Stimulated activated CD4-positive, alpha-beta T cell treated with anti-CD3 and anti-CD28 coated beads, Interleukin-1b, Interleukin-23, amount 100 ng/mL, for 4 hours (primary cell): ENCODE measurements around the gene RNF13.

Experiments used
- DNase-seq, 2 donors: peaks; one replicate each; pipeline ENCODE4 v3.0.0-alpha.2; 2020; ENCODE audit warnings: low read depth in 2 of 2

Gene RNF13

DNA sequence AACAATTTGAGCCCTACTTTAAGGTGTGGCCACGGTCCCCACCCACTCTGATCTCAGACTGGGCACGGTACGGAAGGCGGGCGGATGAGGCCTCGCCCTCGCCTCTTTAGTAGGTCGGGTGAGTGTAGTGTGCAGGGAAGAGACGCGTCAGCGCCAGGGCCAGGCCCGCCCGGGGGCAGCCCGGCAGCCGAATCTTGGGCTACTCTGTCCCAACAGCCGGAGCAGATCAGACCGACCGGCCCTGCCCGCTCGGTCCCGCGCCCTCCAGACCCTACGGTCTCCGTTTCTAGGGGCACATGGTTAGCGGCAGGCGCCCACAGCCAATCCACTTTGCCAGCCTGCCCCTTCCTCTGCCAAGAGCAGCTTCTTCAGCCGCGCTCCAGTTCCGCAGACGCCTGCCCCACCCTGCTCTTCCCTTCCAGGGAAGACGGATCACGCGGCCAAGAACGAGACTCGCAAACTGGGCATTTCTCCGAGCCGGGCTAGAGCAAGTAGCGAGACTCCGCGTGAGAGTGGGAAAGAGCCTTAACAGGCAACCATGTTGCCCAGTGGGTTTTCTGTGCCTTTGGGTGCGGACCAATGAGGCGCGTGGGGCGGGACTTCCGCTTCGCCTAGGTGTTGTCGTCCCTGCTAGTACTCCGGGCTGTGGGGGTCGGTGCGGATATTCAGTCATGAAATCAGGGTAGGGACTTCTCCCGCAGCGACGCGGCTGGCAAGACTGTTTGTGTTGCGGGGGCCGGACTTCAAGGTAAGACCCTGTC lies at the start of gene RNF13:
Gene RNF13 (plus strand): TSS at position 610 of the 761 bp plus-strand sequence. CDS start 32,812 bp downstream, outside the sequence.
- DNase-seq: peak; percentile 86 to 88

- no peak for DNase-seq
These were observed 49.3 kb upstream of the RNF13 start for GRCh38 chr3:149763565-149764195.

GRCh38 chr3:149764302-149764701 lies 48.7 kb upstream of the RNF13 start:
- DNase-seq: no peak

DNA sequence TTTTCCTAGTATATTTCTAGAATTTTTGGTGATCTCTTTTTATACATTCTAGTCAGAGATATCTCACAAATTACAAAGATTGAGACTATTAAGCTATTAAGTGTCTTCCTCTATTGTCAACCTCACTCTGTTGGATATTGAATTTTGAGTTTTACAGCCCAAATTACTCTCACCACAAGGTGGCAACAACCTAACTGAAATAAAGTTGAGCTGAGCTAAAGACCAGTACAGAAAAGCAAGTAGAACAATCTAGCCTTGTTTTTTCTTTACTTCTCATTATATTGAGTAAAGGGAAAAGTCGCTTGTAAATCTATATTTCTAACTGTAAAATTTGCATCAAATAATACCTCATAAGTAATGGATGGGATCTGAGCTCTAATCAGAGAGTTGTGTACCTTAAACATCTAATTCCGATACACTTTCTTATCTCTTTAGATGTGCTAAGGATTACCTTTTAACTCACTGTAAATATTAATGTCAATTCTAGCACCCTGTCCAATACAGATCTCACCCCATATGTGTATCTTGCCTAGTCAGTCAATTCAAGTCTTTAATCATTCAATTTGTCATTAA lies 47.2 kb upstream of the RNF13 start:
- no peak for DNase-seq

DNA sequence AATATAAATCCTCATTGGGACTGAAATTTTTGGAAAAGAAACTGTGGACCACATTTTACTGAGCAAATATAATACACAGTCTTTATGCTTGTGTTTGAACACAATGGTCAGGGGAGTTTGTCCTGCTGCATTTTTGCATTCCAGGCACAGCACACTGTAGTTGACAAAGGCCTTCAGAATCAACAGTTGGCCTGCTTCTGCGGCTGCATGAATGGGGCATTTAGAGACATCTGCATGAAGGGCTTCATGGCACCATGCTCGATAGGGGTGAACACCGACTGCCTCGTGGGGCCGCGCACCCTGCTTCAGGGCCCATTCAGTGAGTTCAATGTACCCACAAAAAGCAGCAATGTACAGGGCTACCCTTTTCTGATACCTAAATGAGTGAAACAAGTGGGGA lies 45.3 kb upstream of the RNF13 start:
- DNase-seq: no peak

GRCh38 chr3:149768704-149769103 lies 44.3 kb upstream of the RNF13 start:
- DNase-seq: no peak

DNA sequence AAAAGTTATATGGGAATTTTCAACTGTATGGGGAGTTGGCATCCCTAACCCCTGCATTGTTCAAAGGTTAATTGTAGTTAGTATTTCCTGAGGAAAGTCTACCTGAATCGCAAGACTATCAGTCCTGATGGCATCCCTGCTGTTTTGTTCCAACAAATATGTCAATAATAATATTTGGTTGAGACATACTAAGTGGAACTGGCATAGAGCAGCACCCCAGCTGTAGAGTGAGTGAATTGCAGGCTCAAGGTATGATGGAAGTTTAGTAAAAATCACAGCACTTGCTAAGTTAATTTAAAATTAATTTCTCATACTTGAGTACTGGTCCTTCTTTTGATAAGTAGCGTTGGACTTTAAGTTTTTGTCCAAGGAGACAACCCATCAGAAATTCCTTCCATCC lies 42.8 kb upstream of the RNF13 start:
- no peak for DNase-seq

GRCh38 chr3:149771652-149772271 lies 41.3 kb upstream of the RNF13 start:
- peak; percentile 6 to 17 for DNase-seq

GRCh38 chr3:149772861-149773260 lies 40.2 kb upstream of the RNF13 start:
- DNase-seq: no peak

DNA sequence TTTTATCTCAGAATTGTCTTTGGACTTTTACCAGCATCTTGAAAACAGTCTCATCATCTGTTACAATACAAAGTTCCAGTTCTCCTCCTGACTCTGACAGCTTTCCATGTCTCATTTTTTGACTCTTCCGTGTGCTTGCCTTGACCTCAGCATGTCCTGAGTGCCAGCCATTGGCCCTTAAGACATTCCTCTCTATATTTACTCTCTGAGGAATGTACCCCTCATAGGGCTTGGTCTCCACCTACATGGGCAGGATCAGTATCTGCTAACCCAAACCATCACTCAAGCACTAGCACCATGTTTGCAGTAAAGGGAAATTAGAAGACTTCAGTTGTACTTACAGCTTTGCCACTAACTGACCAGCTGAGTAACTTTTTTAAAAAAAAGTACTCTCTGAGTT lies 36.8 kb upstream of the RNF13 start:
- no peak for DNase-seq

DNA sequence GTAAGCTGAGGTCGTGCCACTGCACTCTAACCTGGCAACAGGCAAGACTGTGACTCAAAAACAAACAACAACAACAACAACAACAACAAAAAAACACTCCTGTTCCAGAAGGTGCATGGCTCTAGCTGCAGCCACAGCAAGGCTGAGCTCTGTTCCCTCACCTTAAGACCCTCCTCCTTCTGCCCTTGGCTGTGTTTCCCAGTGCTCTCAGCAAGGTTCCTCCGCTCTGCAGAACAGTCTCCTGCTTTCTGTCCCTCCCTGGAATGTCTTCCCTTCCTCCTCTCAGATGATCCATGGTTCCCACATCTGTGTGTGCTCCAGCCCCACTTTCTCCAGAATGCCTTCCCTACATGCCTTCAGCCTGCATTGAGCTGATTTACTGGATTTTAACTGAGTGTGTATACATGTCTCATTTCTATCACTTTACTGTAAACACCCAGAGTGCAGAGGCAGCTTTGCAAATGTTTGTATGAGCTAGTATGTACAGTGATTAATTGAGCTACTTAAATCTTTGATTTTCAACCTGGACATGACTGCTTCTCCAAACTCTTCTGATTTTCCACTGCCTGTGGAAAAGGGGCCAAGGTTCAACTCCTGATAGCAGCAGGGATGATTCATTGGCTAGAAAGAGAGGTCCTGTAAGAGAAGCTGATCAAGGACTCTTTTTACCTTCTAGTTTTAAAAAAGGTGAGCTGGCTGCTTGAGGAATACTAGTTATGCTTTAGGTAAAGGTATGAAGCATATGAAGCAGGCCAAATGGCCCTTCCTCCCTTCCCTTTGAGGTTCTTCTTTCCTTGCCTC lies 35.4 kb upstream of the RNF13 start:
- DNase-seq: no peak

DNA sequence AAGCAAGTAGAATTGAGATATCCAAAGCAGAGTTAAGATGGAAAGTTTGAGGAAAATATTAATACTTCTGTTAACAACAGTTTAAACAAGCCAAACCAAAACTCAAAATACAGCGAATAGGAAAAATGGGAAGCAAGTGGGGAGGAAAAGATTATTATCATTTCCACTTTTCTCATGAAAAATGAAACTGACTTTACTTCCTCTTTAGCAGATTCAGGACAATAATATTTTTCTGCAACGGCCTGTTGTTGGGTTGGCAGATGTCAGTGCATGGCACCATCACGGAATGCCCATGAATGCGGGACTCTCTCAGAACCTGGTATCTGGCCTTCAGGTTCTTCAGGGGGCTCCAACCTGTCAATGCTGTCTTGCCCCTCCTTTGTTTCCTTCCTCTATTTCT lies 31.8 kb upstream of the RNF13 start:
- DNase-seq: no peak

- DNase-seq: no peak
These were observed 31.3 kb upstream of the RNF13 start for GRCh38 chr3:149781741-149782140.

DNA sequence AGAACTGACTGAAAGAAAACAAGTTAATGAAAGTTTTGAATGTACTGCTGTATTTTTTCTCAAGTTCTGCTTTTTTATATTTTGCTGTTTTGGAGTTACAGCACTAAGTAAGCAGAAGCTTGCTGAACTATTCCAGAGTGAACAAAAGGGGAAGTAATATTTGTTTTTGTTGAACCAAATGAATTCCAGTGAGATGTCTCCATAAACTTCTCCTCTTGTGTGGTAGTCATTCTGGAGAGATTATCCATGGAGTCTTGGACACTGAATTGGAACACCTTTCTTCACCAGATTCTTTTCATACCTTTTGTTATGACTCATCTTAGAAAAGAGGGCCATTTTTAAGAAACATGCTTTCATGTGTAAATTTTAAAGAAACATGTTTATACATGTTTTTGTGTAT lies 29.4 kb upstream of the RNF13 start:
- no peak for DNase-seq

GRCh38 chr3:149784064-149784704 lies 28.8 kb upstream of the RNF13 start:
- DNase-seq: no peak

- no peak for DNase-seq
These were observed 22.7 kb upstream of the RNF13 start for GRCh38 chr3:149790268-149790667.

DNA sequence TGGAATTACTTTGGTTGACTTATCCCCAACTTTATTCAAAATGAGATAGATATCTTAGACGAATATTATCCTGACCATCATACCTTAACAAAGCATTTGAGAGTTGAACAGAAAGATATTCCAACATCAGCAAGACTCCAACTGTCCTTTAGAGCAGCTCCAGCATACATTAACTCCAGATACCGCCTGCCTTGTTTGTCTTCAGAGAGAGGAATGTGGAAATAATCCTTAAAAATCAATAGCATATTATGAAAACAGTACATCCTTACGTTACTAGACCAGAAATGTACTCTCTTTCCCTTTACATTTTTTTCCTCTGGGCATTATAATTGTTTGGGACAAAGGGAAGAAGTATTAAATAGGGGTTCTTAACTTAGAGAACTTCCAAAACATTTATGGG lies 22.3 kb upstream of the RNF13 start:
- no peak for DNase-seq

- no peak for DNase-seq
These were observed 20.4 kb upstream of the RNF13 start, which contains the start of gene ANKUB1 for GRCh38 chr3:149792452-149793270. Gene ANKUB1 (minus strand): TSS chr3:149792554. CDS start chr3:149792366, 188 bp downstream.

GRCh38 chr3:149796026-149796425 lies 17.0 kb upstream of the RNF13 start:
- no peak for DNase-seq

DNA sequence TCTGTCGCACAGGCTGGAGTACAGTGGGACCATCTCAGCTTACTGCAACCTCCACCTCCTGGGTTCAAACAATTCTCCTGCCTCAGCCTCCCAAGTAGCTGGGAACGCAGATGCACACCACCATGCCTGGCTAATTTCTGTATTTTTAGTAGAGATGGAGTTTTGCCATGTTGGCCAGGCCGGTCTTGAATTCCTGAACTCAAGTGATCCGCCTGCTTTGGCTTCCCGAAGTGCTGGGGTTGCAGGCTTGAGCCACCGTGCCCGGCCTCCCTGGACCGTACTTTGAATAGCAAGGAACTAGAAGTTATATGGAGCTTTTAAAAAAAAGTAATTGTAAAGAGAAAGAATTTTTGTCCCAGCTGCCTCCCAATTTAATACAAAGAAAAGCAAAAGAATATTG lies 12.3 kb upstream of the RNF13 start:
- DNase-seq: no peak
